ENCODE measurements around the gene APLP2.

GRCh38 chr11:130022799-130023198 is 46.9 kb upstream of the APLP2 start:
- TF ChIP-seq CTCF (conservative IDR thresholded peaks at IDR 0.05; ENCODE audit: low read depth, low read length): no peak
- TF ChIP-seq POLR2A (IDR thresholded peaks at IDR 0.05; ENCODE audit: low read depth, low read length): no peak
- TF ChIP-seq USF2 (IDR thresholded peaks at IDR 0.05; ENCODE audit: low read depth, low read length): no peak
- no peak for TF ChIP-seq MAZ (IDR thresholded peaks at IDR 0.05; ENCODE audit: borderline replicate concordance, low read depth, low read length)
- no peak for TF ChIP-seq BHLHE40 (IDR thresholded peaks at IDR 0.05; ENCODE audit: low read depth, low read length)
- no peak for TF ChIP-seq RAD21 (IDR thresholded peaks at IDR 0.05; ENCODE audit: low read length)
- no peak for TF ChIP-seq MAFK (IDR thresholded peaks at IDR 0.05; ENCODE audit: low read depth, low read length)
- no peak for TF ChIP-seq SMC3 (IDR thresholded peaks at IDR 0.05; ENCODE audit: low read depth, low read length)
- TF ChIP-seq NFE2L2 (IDR thresholded peaks at IDR 0.05; ENCODE audit: low read depth, low read length): no peak
- no peak for TF ChIP-seq ELK1 (IDR thresholded peaks at IDR 0.05; ENCODE audit: borderline replicate concordance, low read depth, low read length)
